Liver (tissue), 3 donors: ENCODE results near the gene AFAP1.

Experiments used
- ATF3 ChIP-seq: IDR thresholded peaks from 2 replicates; pipeline ENCODE4 v1.6.1; 2016; ENCODE audit warnings: antibody characterized with exemption
- CTCF ChIP-seq: fragments of 150-350 bp; IDR thresholded peaks from 2 replicates; pipeline ENCODE4 v1.5.1; 2017; ENCODE audit warnings: improper control_type of control experiment, low read depth, low read length; ENCODE audit not compliant: missing input control
- GABPA ChIP-seq, 2 donors: IDR thresholded peaks in 1 of 2; conservative IDR thresholded peaks in 1 of 2; 2 replicates each; pipeline ENCODE4 v1.6.1; 2016; ENCODE audit warnings: antibody characterized with exemption in 2 of 2, mild to moderate bottlenecking in 1 of 2, moderate library complexity in 1 of 2
- HNF4A ChIP-seq, 2 donors: conservative IDR thresholded peaks; 2 replicates each; pipeline ENCODE4 v1.6.1; 2016; ENCODE audit warnings: antibody characterized with exemption in 2 of 2, mild to moderate bottlenecking in 2 of 2
- HNF4G ChIP-seq: IDR thresholded peaks from 2 replicates; pipeline ENCODE4 v1.6.1; 2016; ENCODE audit warnings: antibody characterized with exemption
- JUND ChIP-seq, 2 donors: IDR thresholded peaks; 2 replicates each; pipeline ENCODE4 v1.6.1; 2016; ENCODE audit warnings: antibody characterized with exemption in 2 of 2
- RAD21 ChIP-seq, 2 donors: IDR thresholded peaks; 2 replicates each; pipeline ENCODE4 v1.6.1; 2016; ENCODE audit warnings: antibody characterized with exemption in 2 of 2, mild to moderate bottlenecking in 2 of 2
- REST ChIP-seq: IDR thresholded peaks from 2 replicates; pipeline ENCODE4 v1.6.1; 2016; ENCODE audit warnings: antibody characterized with exemption, mild to moderate bottlenecking
- RXRA ChIP-seq, 2 donors: IDR thresholded peaks; 2 replicates each; pipeline ENCODE4 v1.6.1; 2017 to 2018; ENCODE audit warnings: antibody characterized with exemption in 2 of 2, mild to moderate bottlenecking in 1 of 2
- SP1 ChIP-seq: IDR thresholded peaks from 2 replicates; pipeline ENCODE4 v1.6.1; 2018; ENCODE audit warnings: antibody characterized with exemption, mild to moderate bottlenecking
- TAF1 ChIP-seq: conservative IDR thresholded peaks from 2 replicates; pipeline ENCODE4 v1.6.1; 2016; ENCODE audit warnings: antibody characterized with exemption, mild to moderate bottlenecking
- TF ChIP-seq, protein P1 (sequence below): IDR thresholded peaks from 2 replicates; pipeline ENCODE4 v1.6.1; 2016; ENCODE audit warnings: antibody characterized with exemption
- donor health status: healthy.
- donor health status: healthy.

DNA sequence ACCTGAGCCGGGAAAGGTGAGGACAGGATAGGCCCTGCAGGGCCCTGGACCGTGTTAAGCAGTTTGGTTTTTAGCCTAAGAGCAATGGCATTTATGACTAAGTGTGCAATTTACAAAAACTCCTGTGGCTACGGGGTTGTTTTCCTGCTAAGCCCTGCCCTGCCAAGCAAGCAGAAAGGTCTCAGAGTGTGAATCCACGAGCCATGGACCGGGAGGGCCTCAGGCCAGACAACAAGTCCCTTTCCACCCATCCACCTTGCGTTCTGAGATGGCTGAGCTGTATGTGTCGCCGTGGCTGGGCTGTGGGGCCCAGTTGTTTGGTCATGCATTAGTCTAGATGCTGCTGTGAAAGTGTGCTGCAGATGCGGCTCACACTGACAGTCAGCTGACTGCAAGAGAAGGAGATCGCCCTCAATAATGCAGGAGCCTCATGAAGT is 33.9 kb upstream of the AFAP1 start:
- TF ChIP-seq CTCF (no peak), HNF4G (no peak), REST (no peak), RXRA (IDR thresholded peaks at IDR 0.05) (no peak), RAD21 (IDR thresholded peaks at IDR 0.05) (no peak), GABPA (IDR thresholded peaks at IDR 0.05 in 1 of 2, conservative IDR thresholded peaks at IDR 0.05 in 1 of 2) (no peak), ATF3 (no peak), SP1 (no peak), JUND (IDR thresholded peaks at IDR 0.05) (no peak), TAF1 (no peak), HNF4A (conservative IDR thresholded peaks at IDR 0.05) (no peak)
- TF ChIP-seq, protein P1, sequence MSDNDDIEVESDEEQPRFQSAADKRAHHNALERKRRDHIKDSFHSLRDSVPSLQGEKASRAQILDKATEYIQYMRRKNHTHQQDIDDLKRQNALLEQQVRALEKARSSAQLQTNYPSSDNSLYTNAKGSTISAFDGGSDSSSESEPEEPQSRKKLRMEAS = no peak
